PC-9 (cell line): ENCODE measurements around the gene IMPG1.

Experiments
- CTCF ChIP-seq: fragments of 200-600 bp; sonication (generic); conservative IDR thresholded peaks from 2 replicates; pipeline ENCODE4 v1.6.1; 2017; ENCODE audit warnings: mixed run types, antibody characterized with exemption, mild to moderate bottlenecking, moderate library complexity
- EZH2 ChIP-seq: fragments of 200-600 bp; sonication (generic); IDR thresholded peaks from 2 replicates; pipeline ENCODE4 v1.8.0; 2017; ENCODE audit warnings: antibody characterized with exemption, low read depth

GRCh38 chr6:75993236-75994162, 79.0 kb downstream of the IMPG1 start:
- TF ChIP-seq CTCF (no peak), EZH2 (no peak)
